KMS-11 (cell line): ENCODE results near the gene IL18R1.

Source experiments
- H2AFZ ChIP-seq: fragments of 200-600 bp; sonication (generic); 2 replicates; pipeline ENCODE4 v1.6.1; 2016; ENCODE audit warnings: antibody characterized with exemption, mixed run types, low read depth
- H3K27ac ChIP-seq: fragments of 200-600 bp; sonication (generic); 2 replicates; pipeline ENCODE4 v1.6.1; 2016; ENCODE audit warnings: mild to moderate bottlenecking, mixed run types
- H3K27me3 ChIP-seq: fragments of 200-600 bp; sonication (generic); 2 replicates; pipeline ENCODE4 v1.6.1; 2017; ENCODE audit warnings: mild to moderate bottlenecking, low read depth, mixed run types, moderate library complexity; ENCODE audit not compliant: insufficient read depth
- H3K36me3 ChIP-seq: fragments of 200-600 bp; sonication (generic); 2 replicates; pipeline ENCODE4 v1.6.1; 2017; ENCODE audit warnings: mild to moderate bottlenecking, mixed run types; ENCODE audit not compliant: insufficient read depth
- H3K4me1 ChIP-seq: fragments of 200-600 bp; sonication (generic); 2 replicates; pipeline ENCODE4 v1.6.1; 2016; ENCODE audit warnings: mild to moderate bottlenecking, low read depth, mixed run types; ENCODE audit not compliant: poor library complexity, severe bottlenecking
- H3K4me2 ChIP-seq: fragments of 200-600 bp; sonication (generic); 2 replicates; pipeline ENCODE4 v1.7.0; 2016; ENCODE audit warnings: mild to moderate bottlenecking, mixed run types
- H3K4me3 ChIP-seq: fragments of 200-600 bp; sonication (generic); IDR thresholded peaks from 2 replicates; pipeline ENCODE4 v1.6.1; 2017; ENCODE audit warnings: low read depth, low read length, mixed read lengths; ENCODE audit not compliant: insufficient read depth
- H3K79me2 ChIP-seq: fragments of 200-600 bp; sonication (generic); 2 replicates; pipeline ENCODE4 v1.6.1; 2016; ENCODE audit warnings: low read depth, mixed run types; ENCODE audit not compliant: insufficient read depth
- H3K9ac ChIP-seq: fragments of 200-600 bp; sonication (generic); 2 replicates; pipeline ENCODE4 v1.6.1; 2016; ENCODE audit warnings: mild to moderate bottlenecking, mixed run types
- H4K20me1 ChIP-seq: fragments of 200-600 bp; sonication (generic); 2 replicates; pipeline ENCODE4 v1.6.1; 2016; ENCODE audit warnings: mild to moderate bottlenecking, mixed run types; ENCODE audit not compliant: insufficient read depth
- TF ChIP-seq, protein P1 (sequence below): fragments of 200-600 bp; sonication (generic); conservative IDR thresholded peaks from 2 replicates; pipeline ENCODE4 v1.6.1; 2017; ENCODE audit warnings: low read depth, mild to moderate bottlenecking, antibody characterized with exemption, low read length, moderate library complexity, mixed read lengths

IL18R1 gene

DNA sequence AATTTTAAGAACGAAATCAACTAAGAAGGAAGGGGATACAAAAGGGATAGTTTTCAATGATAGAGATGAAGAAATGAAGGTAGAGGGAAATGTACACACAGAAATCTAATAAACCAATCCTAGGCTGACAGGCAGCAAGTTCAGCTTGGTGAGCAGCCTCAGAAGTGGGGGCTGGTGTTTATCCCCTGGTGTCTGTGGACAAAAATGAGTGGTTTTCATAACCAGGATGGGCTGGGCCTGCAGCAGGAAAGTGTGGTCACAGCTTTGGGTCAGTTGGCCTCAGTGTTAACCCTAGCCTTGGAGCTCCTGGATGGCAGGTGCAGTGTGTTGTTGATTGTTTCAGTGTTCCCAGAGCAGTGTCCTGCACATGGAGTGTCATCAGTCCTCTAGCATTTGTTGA is 14.3 kb downstream of the IL18R1 start:
- no peak overlapping the region for H2AFZ ChIP-seq
- no peaks in the 10 kb centered on the region for H3K36me3 ChIP-seq
- no peak overlapping the region for H3K4me2 ChIP-seq
- no peak overlapping the region for H3K9ac ChIP-seq
- no peaks in the 10 kb centered on the region for H3K4me1 ChIP-seq
- no peak overlapping the region for H3K4me3 ChIP-seq
- TF ChIP-seq, protein P1, sequence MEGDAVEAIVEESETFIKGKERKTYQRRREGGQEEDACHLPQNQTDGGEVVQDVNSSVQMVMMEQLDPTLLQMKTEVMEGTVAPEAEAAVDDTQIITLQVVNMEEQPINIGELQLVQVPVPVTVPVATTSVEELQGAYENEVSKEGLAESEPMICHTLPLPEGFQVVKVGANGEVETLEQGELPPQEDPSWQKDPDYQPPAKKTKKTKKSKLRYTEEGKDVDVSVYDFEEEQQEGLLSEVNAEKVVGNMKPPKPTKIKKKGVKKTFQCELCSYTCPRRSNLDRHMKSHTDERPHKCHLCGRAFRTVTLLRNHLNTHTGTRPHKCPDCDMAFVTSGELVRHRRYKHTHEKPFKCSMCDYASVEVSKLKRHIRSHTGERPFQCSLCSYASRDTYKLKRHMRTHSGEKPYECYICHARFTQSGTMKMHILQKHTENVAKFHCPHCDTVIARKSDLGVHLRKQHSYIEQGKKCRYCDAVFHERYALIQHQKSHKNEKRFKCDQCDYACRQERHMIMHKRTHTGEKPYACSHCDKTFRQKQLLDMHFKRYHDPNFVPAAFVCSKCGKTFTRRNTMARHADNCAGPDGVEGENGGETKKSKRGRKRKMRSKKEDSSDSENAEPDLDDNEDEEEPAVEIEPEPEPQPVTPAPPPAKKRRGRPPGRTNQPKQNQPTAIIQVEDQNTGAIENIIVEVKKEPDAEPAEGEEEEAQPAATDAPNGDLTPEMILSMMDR = no peak
- no peaks in the 10 kb centered on the region for H3K27me3 ChIP-seq
- no peaks in the 10 kb centered on the region for H3K79me2 ChIP-seq
- H4K20me1 ChIP-seq = no peaks in the 10 kb centered on the region
- no peak overlapping the region for H3K27ac ChIP-seq

DNA sequence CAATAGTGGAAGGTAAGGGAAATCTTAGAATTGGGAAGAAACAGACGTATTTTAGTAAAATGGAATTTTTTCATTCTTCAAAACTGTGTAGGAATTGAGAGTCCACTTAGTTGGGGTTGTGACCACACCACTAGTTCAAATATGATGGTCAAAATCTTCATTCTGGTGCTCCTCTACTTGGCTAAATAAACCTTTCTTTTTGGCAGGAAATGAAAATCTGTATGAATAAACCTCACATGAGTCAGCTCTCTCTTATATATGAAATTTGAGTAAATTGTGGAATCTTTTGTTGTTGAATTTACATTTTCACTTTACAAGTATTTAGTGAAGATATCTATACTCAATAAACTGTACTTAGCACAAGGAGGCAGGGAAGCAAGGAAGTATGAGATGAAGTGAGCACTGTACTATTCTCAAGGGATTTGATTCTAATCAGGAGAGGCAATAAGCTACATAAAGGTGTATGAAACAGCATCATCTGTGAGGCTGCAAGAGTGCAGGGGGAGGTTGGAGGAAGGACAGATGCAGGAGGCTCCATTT is 20.5 kb downstream of the IL18R1 start:
- no peaks in the 10 kb centered on the region for H4K20me1 ChIP-seq
- no peak overlapping the region for H3K27ac ChIP-seq
- H3K79me2 ChIP-seq = no peaks in the 10 kb centered on the region
- H3K36me3 ChIP-seq = no peaks in the 10 kb centered on the region
- TF ChIP-seq, protein P1 = no peak
- no peaks in the 10 kb centered on the region for H3K27me3 ChIP-seq
- no peak overlapping the region for H3K9ac ChIP-seq
- no peak overlapping the region for H2AFZ ChIP-seq
- no peak overlapping the region for H3K4me3 ChIP-seq
- no peak overlapping the region for H3K4me2 ChIP-seq
- no peaks in the 10 kb centered on the region for H3K4me1 ChIP-seq

DNA sequence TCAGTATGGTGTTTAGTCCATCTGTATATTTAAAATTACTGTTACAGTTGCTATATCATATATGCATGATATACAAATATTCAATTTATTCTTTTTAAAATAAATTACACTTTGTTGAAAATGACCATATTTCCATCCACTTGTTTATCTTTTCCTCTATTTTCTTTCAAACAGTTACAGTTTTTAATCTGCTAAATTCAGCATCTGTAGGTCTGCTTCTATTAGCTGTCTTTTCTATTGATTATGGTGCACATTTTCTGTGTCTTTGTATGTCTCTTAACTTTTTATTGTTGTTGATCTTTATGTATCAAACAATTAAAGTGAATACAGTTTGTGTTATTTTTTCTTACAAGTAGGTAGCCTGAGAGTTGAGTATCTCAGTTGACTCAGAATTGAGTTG is 28.1 kb downstream of the IL18R1 start:
- TF ChIP-seq, protein P1 = no peak
- no peak overlapping the region for H3K4me2 ChIP-seq
- H3K4me1 ChIP-seq = no peaks in the 10 kb centered on the region
- H4K20me1 ChIP-seq = no peaks in the 10 kb centered on the region
- H3K27me3 ChIP-seq = no peaks in the 10 kb centered on the region
- H3K9ac ChIP-seq = no peak overlapping the region
- H3K36me3 ChIP-seq = no peaks in the 10 kb centered on the region
- no peak overlapping the region for H2AFZ ChIP-seq
- H3K79me2 ChIP-seq = no peaks in the 10 kb centered on the region
- no peak overlapping the region for H3K27ac ChIP-seq
- no peak overlapping the region for H3K4me3 ChIP-seq

DNA sequence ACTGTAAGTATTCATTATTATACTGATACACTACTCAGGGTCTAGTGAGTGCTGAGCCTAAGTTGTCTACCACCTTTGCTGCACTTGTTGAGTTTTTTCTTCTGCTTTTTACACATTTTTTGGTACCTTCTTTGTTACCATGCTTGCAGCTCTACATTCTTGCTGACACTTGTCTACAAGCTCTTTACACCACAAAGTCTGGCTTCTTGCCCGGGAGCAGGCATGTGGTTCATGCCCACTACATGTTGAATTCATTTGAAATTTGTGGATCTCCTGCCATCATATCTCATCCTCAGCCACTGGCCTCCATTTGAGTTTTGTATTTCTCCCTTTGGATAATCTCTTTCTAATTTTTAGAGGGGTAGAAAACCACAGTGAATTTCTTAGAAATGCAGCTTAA is 29.9 kb downstream of the IL18R1 start:
- Histone ChIP-seq H2AFZ (no peak overlapping the region), H3K27me3 (no peaks in the 10 kb centered on the region), H3K36me3 (no peaks in the 10 kb centered on the region), H4K20me1 (no peaks in the 10 kb centered on the region), H3K27ac (no peak overlapping the region), H3K4me2 (no peak overlapping the region), H3K9ac (no peak overlapping the region), H3K4me1 (no peaks in the 10 kb centered on the region), H3K4me3 (no peak overlapping the region), H3K79me2 (no peaks in the 10 kb centered on the region)
- TF ChIP-seq, protein P1 = no peak
